Gastrocnemius medialis (tissue), 4 donors: Measurements from ENCODE around the gene CHN2.

Experiments
- POLR2A ChIP-seq, 2 donors: fragments of 450-650 bp; IDR thresholded peaks; one replicate each; pipeline ENCODE4 v1.6.1; 2017; ENCODE audit warnings: antibody characterized with exemption in 2 of 2, mild to moderate bottlenecking in 2 of 2, moderate library complexity in 2 of 2
- TF ChIP-seq, protein P1 (sequence below), 5 experiments: fragments of 450-650 bp in 3 of 5; fragments of 200-600 bp in 2 of 5; sonication (generic) in 2 of 5; IDR thresholded peaks in 4 of 5; conservative IDR thresholded peaks in 1 of 5; 1 replicate in 4 of 5; 2 replicates in 1 of 5; pipeline ENCODE4 v1.5.1; 2016 to 2019; ENCODE audit warnings: antibody characterized with exemption in 5 of 5, mild to moderate bottlenecking in 3 of 5, moderate library complexity in 3 of 5

- TF ChIP-seq POLR2A (IDR thresholded peaks at IDR 0.05), result no peak
- TF ChIP-seq, protein P1, sequence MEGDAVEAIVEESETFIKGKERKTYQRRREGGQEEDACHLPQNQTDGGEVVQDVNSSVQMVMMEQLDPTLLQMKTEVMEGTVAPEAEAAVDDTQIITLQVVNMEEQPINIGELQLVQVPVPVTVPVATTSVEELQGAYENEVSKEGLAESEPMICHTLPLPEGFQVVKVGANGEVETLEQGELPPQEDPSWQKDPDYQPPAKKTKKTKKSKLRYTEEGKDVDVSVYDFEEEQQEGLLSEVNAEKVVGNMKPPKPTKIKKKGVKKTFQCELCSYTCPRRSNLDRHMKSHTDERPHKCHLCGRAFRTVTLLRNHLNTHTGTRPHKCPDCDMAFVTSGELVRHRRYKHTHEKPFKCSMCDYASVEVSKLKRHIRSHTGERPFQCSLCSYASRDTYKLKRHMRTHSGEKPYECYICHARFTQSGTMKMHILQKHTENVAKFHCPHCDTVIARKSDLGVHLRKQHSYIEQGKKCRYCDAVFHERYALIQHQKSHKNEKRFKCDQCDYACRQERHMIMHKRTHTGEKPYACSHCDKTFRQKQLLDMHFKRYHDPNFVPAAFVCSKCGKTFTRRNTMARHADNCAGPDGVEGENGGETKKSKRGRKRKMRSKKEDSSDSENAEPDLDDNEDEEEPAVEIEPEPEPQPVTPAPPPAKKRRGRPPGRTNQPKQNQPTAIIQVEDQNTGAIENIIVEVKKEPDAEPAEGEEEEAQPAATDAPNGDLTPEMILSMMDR (IDR thresholded peaks at IDR 0.05 in 4 of 5, conservative IDR thresholded peaks at IDR 0.05 in 1 of 5), result no peak
These were observed 190.7 kb downstream of the CHN2 start for GRCh38 chr7:29385214-29385814.
